ENCODE results near the gene FBXO45. TPM values are rescaled to one million over a fixed set of nuclear protein-coding genes. Genes with fewer than 3 reads are reported as not detected.
"Not testable (repeated sequence)": the region's sequence is repeated elsewhere in the genome, so short reads cannot be mapped to it uniquely, and the experiment has no call there.

FBXO45 gene
- total RNA-seq, 1 donor = 14.0 TPM

DNA sequence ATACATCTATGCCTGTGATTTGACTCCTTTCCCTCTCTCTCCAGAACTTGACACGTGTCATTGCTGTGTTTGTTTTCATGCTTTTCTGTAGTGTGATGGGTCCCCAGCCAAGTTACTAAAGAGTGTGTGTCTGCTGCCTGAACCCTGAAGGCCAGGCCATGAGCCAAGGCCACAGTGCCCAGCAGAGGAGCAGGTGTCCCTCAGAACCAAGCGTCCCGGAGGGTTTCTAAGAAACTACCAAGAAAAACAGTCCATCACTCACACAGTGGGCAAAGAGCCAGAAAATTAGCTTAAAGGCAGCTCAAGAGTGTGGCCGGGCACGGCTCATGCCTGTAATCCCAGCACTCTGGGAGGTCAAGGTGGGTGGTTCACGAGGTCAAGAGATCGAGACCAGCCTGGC is 35.2 kb downstream of the FBXO45 start:
- DNase-seq (ENCODE audit: low read depth) = no peak
- H3K4me3 ChIP-seq (ENCODE audit: low read depth, low read length) = no peak overlapping the region
- TF ChIP-seq, protein P1, sequence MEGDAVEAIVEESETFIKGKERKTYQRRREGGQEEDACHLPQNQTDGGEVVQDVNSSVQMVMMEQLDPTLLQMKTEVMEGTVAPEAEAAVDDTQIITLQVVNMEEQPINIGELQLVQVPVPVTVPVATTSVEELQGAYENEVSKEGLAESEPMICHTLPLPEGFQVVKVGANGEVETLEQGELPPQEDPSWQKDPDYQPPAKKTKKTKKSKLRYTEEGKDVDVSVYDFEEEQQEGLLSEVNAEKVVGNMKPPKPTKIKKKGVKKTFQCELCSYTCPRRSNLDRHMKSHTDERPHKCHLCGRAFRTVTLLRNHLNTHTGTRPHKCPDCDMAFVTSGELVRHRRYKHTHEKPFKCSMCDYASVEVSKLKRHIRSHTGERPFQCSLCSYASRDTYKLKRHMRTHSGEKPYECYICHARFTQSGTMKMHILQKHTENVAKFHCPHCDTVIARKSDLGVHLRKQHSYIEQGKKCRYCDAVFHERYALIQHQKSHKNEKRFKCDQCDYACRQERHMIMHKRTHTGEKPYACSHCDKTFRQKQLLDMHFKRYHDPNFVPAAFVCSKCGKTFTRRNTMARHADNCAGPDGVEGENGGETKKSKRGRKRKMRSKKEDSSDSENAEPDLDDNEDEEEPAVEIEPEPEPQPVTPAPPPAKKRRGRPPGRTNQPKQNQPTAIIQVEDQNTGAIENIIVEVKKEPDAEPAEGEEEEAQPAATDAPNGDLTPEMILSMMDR (IDR thresholded peaks at IDR 0.05; ENCODE audit: insufficient read depth, low read length) = no peak

DNA sequence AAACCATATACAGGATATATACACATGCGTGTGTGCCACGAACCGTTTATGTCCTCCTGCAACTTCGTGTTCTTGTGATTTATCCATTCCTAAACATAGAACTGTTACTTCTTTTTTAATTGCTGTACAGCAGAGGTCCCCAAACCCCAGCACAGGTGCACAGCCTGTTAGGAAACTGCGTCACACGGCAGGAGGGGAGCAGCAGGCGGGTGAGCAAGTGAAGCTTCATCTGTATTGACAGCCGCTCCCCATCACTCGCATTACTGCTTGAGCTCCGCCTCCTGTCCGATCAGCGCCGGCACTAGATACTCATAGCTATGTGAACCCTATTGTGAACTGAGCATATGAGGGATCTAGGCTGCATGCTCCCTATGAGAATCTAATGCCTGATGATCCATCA is 36.1 kb downstream of the FBXO45 start:
- TF ChIP-seq, protein P1 (IDR thresholded peaks at IDR 0.05; ENCODE audit: insufficient read depth, low read length) = no peak
- no peak for DNase-seq (ENCODE audit: low read depth)
- H3K4me3 ChIP-seq (ENCODE audit: low read depth, low read length) = no peak overlapping the region

DNA sequence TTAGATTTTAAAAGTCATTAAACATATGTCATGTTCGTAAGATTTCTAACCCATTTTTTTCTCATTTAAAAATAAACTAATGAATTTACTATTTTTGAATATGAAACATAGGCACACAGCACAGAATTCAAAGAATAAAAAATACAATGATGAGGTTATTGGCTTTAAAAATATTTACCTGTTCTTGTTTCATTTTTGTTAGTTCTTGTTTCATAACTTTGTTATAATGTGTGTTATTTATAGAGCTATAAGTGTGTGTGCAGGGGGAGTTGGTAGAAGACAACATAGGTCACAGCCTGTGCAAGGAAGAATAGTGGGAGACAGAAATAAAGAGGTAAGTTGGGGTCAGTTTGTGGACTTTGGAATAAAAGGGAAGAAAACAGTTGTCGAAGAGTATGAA is 40.2 kb downstream of the FBXO45 start:
- TF ChIP-seq, protein P1 (IDR thresholded peaks at IDR 0.05; ENCODE audit: insufficient read depth, low read length) = no peak
- DNase-seq (ENCODE audit: low read depth) = no peak
- H3K4me3 ChIP-seq (ENCODE audit: low read depth, low read length) = no peak overlapping the region

DNA sequence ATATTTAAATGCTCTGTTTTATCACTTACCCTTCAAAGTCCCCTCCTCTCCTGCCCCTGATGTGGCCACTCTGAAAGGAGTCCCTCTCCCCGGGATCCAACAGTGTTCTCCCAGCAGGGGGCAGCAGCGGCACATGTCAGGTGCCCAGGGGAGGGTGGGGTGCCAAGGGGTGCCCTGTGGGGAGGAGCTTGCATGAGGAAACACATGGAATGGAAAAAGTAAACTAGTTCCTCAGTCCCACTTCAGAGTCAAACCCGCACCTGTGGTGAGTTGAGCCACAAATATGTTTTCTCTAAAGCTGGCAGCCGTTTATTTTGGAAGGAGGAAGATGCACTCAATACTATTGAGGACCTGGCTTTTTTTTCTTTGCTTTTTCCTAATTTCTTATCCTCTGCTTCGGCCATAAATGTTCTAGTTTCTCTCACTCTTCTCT is 40.9 kb downstream of the FBXO45 start:
- peak; percentile 80 for DNase-seq (ENCODE audit: low read depth)
- H3K4me3 ChIP-seq (ENCODE audit: low read depth, low read length) = no peak overlapping the region
- TF ChIP-seq, protein P1 (IDR thresholded peaks at IDR 0.05; ENCODE audit: insufficient read depth, low read length) = peak; percentile 89

DNA sequence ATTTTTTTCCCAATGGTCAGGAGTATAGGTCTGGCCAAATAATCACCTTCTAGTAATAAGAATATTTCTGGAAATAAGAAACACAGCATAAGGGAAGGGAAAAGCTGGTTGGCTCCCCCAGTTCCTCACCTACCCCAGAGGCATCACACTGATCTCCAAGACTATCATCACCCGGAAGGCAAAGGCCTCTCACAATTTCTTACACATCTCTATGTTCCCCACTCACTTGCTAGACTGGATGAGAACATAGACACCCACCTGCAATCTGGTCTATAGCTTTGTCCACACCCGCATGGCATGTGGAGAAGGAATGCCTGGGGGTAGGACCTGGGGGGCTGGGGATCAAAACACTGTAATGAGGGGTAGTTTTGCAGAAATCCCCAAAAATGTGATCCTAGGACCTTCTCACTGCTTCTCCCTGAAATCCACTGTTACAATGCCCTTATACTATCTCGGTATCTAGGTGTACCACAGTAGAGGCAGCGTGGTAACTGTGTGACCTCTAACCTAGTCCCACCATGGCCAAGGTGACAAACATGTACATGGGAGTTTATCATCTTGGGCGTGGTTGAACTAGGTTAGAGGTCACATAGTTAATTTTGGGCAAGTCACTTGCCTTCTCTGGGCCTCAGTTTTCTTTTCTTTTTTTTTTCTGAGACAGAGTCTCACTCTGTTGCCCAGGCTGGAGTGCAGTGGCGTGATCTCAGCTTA is 41.5 kb downstream of the FBXO45 start:
- TF ChIP-seq, protein P1 (IDR thresholded peaks at IDR 0.05; ENCODE audit: insufficient read depth, low read length) = no peak

DNA sequence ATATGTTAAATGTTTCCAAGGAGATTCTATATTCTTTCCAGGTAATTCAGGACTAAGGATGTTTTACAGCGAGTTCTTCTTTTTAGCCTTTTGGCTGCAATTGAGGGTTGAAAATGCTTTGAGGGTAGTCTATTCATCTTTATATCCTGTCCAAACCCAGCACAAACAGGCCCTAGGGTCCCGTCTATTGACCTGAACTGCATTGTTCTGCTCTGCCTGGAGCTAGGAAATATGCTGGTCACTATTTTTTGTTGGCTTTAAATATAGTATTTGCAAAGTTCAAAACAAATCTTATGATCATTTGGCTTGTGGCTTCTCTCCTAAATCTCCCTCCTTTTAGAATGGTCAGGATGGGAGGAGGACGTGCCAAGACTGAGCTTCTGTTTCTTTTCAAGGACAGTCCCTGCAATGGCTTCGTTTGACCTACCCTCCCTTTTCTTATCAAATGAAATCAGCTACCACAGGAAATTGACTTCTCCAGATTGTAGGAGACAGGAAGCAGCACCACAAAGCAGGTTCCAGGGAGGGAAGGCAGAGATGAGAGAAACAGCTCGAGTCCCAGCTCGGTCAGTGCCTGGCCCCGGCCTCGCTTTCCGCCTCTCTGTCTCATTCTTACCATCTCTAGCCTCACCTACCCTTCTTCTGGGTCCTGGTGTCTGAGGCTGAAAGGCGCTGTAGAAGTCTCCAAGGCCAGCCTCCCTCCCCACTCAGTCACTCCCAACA is 43.5 kb downstream of the FBXO45 start:
- TF ChIP-seq, protein P1 (IDR thresholded peaks at IDR 0.05; ENCODE audit: insufficient read depth, low read length) = no peak
- no peak overlapping the region for H3K4me3 ChIP-seq (ENCODE audit: low read depth, low read length)
- DNase-seq (ENCODE audit: low read depth) = no peak

More for the DNA sequence above, 41.5 kb downstream of the FBXO45 start:
- H3K4me3 ChIP-seq (ENCODE audit: low read depth, low read length) = no peak overlapping the region
- no peak for DNase-seq (ENCODE audit: low read depth)

DNA sequence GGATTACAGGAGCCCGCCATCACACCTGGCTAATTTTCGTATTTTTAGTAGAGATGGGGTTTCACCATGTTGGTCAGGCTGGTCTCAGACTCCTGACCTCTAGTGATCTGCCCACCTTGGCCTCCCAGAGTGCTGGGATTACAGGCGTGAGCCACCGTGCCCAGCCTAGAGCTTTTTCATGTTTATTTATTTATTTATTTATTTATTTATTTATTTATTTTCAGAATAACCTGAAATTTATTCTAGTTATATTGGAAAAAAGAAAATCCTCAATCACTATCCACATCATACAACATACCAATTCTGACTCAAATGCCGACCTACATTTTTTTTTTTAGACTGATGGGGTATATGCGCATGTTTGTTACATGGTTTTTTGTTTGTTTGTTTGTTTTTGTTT is 46.8 kb downstream of the FBXO45 start:
- DNase-seq (ENCODE audit: low read depth); H3K4me3 ChIP-seq (ENCODE audit: low read depth, low read length): not testable (repeated sequence)
